HepG2 (cell line): Measurements from ENCODE around the gene RDH16. TPM values are rescaled to one million over a fixed set of nuclear protein-coding genes. Genes with fewer than 3 reads are reported as not detected.

Experiments used
- ARHGAP35 ChIP-seq: sonication (generic); formaldehyde crosslinking; IDR thresholded peaks from 2 replicates; pipeline ENCODE4 v1.9.0; 2022; ENCODE audit warnings: mild to moderate bottlenecking, inconsistent platforms, moderate library complexity, missing genetic modification reagents, borderline replicate concordance
- CCAR2 ChIP-seq: fragments of 200-400 bp; formaldehyde crosslinking; optimal IDR thresholded peaks from 2 replicates; pipeline ENCODE3; 2018; ENCODE audit warnings: low read depth, mild to moderate bottlenecking, low read length, moderate library complexity
- CENPT ChIP-seq: sonication (generic); formaldehyde crosslinking; IDR thresholded peaks from 2 replicates; pipeline ENCODE4 v1.8.0; 2022; ENCODE audit warnings: low read depth, mild to moderate bottlenecking, moderate library complexity, missing genetic modification reagents
- CTCF ChIP-seq: sonication (generic); formaldehyde crosslinking; IDR thresholded peaks from 2 replicates; pipeline ENCODE4 v1.5.0; 2020; ENCODE audit warnings: mild to moderate bottlenecking, missing genetic modification reagents, moderate library complexity
- DNMT3B ChIP-seq: conservative IDR thresholded peaks from 2 replicates; pipeline ENCODE4 v1.6.1; 2016; ENCODE audit warnings: missing biosample characterization, control low read depth
- FOXO1 ChIP-seq: sonication (generic); formaldehyde crosslinking; IDR thresholded peaks from 2 replicates; pipeline ENCODE4 v1.4.0; 2020; ENCODE audit warnings: missing genetic modification reagents
- HCFC1 ChIP-seq: fragments of 150-350 bp; IDR thresholded peaks from 2 replicates; pipeline ENCODE4 v1.6.1; 2014; ENCODE audit warnings: low read depth, low read length
- HDAC1 ChIP-seq: sonication (generic); formaldehyde crosslinking; IDR thresholded peaks from 2 replicates; pipeline ENCODE4 v1.5.1; 2020; ENCODE audit warnings: mild to moderate bottlenecking, missing genetic modification reagents
- HNF1A ChIP-seq, 2 experiments: sonication (generic) in 1 of 2; formaldehyde crosslinking in 1 of 2; IDR thresholded peaks; 2 replicates each; pipeline versions ENCODE4 v1.4.0 to v1.6.1; 2016 to 2020; ENCODE audit warnings: borderline replicate concordance in 1 of 2, low read depth in 1 of 2, mild to moderate bottlenecking in 1 of 2, missing genetic modification reagents in 1 of 2
- HNF4A ChIP-seq: sonication (generic); formaldehyde crosslinking; IDR thresholded peaks from 2 replicates; pipeline ENCODE4 v1.4.0; 2020; ENCODE audit warnings: missing genetic modification reagents
- KDM2A ChIP-seq: sonication (generic); formaldehyde crosslinking; IDR thresholded peaks from 2 replicates; pipeline ENCODE4 v1.4.0; 2020; ENCODE audit warnings: low read depth, missing genetic modification reagents, borderline replicate concordance
- LBX2 ChIP-seq: sonication (generic); formaldehyde crosslinking; IDR thresholded peaks from 2 replicates; pipeline ENCODE4 v1.5.0; 2020; ENCODE audit warnings: missing genetic modification reagents, mild to moderate bottlenecking, borderline replicate concordance
- NBN ChIP-seq: fragments of 450-650 bp; conservative IDR thresholded peaks from 2 replicates; pipeline ENCODE4 v1.6.1; 2017
- NKX3-1 ChIP-seq: sonication (generic); formaldehyde crosslinking; IDR thresholded peaks from 2 replicates; pipeline ENCODE4 v1.5.0; 2020; ENCODE audit warnings: missing genetic modification reagents
- RFXAP ChIP-seq: sonication (generic); formaldehyde crosslinking; IDR thresholded peaks from 2 replicates; pipeline ENCODE4 v1.4.0; 2020; ENCODE audit warnings: missing genetic modification reagents, borderline replicate concordance
- SP4 ChIP-seq: sonication (generic); formaldehyde crosslinking; IDR thresholded peaks from 2 replicates; pipeline ENCODE4 v1.8.1; 2023; ENCODE audit warnings: mild to moderate bottlenecking, missing genetic modification reagents
- STAG1 ChIP-seq: sonication (generic); formaldehyde crosslinking; IDR thresholded peaks from 2 replicates; pipeline ENCODE4 v1.4.0; 2020; ENCODE audit warnings: missing genetic modification reagents
- TBX3 ChIP-seq: fragments of 450-650 bp; IDR thresholded peaks from 2 replicates; pipeline ENCODE4 v1.6.1; 2017; ENCODE audit warnings: antibody characterized with exemption, mild to moderate bottlenecking, inconsistent platforms, borderline replicate concordance
- ZBTB21 ChIP-seq: sonication (generic); formaldehyde crosslinking; IDR thresholded peaks from 2 replicates; pipeline ENCODE4 v1.4.0; 2020; ENCODE audit warnings: missing genetic modification reagents
- ZBTB7B ChIP-seq: sonication (generic); formaldehyde crosslinking; IDR thresholded peaks from 2 replicates; pipeline ENCODE4 v1.4.0; 2020; ENCODE audit warnings: missing genetic modification reagents
- ZMYM3 ChIP-seq: sonication (generic); formaldehyde crosslinking; IDR thresholded peaks from 2 replicates; pipeline ENCODE4 v1.5.1; 2020; ENCODE audit warnings: mild to moderate bottlenecking, missing genetic modification reagents
- ZNF136 ChIP-seq: sonication (generic); formaldehyde crosslinking; IDR thresholded peaks from 2 replicates; pipeline ENCODE4 v1.8.1; 2022; ENCODE audit warnings: low read depth, mild to moderate bottlenecking, moderate library complexity, missing genetic modification reagents
- ZNF230 ChIP-seq: sonication (generic); formaldehyde crosslinking; IDR thresholded peaks from 2 replicates; pipeline ENCODE4 v1.4.0; 2020; ENCODE audit warnings: mild to moderate bottlenecking, missing genetic modification reagents
- ZNF44 ChIP-seq: sonication (generic); formaldehyde crosslinking; IDR thresholded peaks from 2 replicates; pipeline ENCODE4 v1.5.1; 2020; ENCODE audit warnings: mild to moderate bottlenecking, missing genetic modification reagents
- ZNF614 ChIP-seq: IDR thresholded peaks from 2 replicates; pipeline ENCODE4 v1.6.1; 2018; ENCODE audit warnings: missing biosample characterization, missing genetic modification reagents, inconsistent platforms, borderline replicate concordance
- ZNF788 ChIP-seq: sonication (generic); formaldehyde crosslinking; IDR thresholded peaks from 2 replicates; pipeline ENCODE4 v1.5.0; 2020; ENCODE audit warnings: mild to moderate bottlenecking, missing genetic modification reagents, borderline replicate concordance
- ZSCAN22 ChIP-seq: sonication (generic); formaldehyde crosslinking; IDR thresholded peaks from 2 replicates; pipeline ENCODE4 v1.4.0; 2020; ENCODE audit warnings: mild to moderate bottlenecking, missing genetic modification reagents
- polyA plus RNA-seq, 8 experiments: library from polyadenylated mRNA; depleted of rRNA in 3 of 8; stranded (reverse) in 7 of 8; unstranded in 1 of 8; fragments of >200 nt; fragmentation: Illumina TruSeq in 4 of 8; extraction: Trizol in 4 of 8; gene quantifications; 2 replicates each; pipeline versions ENCODE4 v1.2.1 to v1.2.3, GENCODE V29; 2011 to 2016; ENCODE audit warnings: low read depth in 4 of 8, missing spikeins in 1 of 8, mixed read lengths in 1 of 8; ENCODE audit not compliant: insufficient read depth in 1 of 8
- total RNA-seq, 5 experiments: library from RNA; depleted of rRNA; stranded (reverse); fragments of >200 nt; fragmentation: Illumina TruSeq; extraction: Trizol; gene quantifications; 2 replicates each; pipeline ENCODE4 v1.2.3, GENCODE V29; 2016; ENCODE audit warnings: low read depth in 1 of 5

The RDH16 gene
- total and polyA plus RNA-seq, 2 of the 13 experiments (the other 11 are each of a cell fraction or from before 2014, with no cell fraction given), result 0.05 to 0.13 TPM

GRCh38 chr12:57001448-57001906 is 44.1 kb upstream of the RDH16 start (continued):
- peak; percentile 88 for TF ChIP-seq FOXO1 (CRISPR knock-in tag)
- TF ChIP-seq KDM2A (CRISPR knock-in tag), result peak; percentile 58; the same call in 1 of the 2 replicates
- TF ChIP-seq ZBTB21 (CRISPR knock-in tag), result no peak
- no peak for TF ChIP-seq ARHGAP35 (CRISPR knock-in tag)
- TF ChIP-seq CTCF (CRISPR knock-in tag), result peak; percentile 96
- TF ChIP-seq ZMYM3 (CRISPR knock-in tag), result peak; percentile 86
- TF ChIP-seq HNF1A (IDR thresholded peaks at IDR 0.05; ENCODE audit: low read depth), result no peak
- no peak for TF ChIP-seq HNF1A (CRISPR knock-in tag; IDR thresholded peaks at IDR 0.05; ENCODE audit: borderline replicate concordance)
- no peak for TF ChIP-seq TBX3
- TF ChIP-seq ZNF230 (CRISPR knock-in tag), result no peak
- peak; percentile 68; the same call in 1 of the 2 replicates for TF ChIP-seq HNF4A
- TF ChIP-seq DNMT3B (CRISPR knock-in tag), result no peak
- TF ChIP-seq NKX3-1, result no peak
- TF ChIP-seq SP4 (CRISPR knock-in tag), result no peak
- TF ChIP-seq HDAC1 (CRISPR knock-in tag), result peak; percentile 89
- TF ChIP-seq RFXAP, result no peak
- TF ChIP-seq ZSCAN22 (CRISPR knock-in tag), result no peak
- no peak for TF ChIP-seq NBN
- no peak for TF ChIP-seq CENPT (CRISPR knock-in tag)
- TF ChIP-seq LBX2 (CRISPR knock-in tag), result no peak
- no peak for TF ChIP-seq ZNF136 (CRISPR knock-in tag)
- 0 out of 2 replicates have a peak, but pooled peaks have one; percentile 33 for TF ChIP-seq ZNF44
- TF ChIP-seq ZBTB7B (CRISPR knock-in tag), result no peak
- no peak for TF ChIP-seq HCFC1
- TF ChIP-seq ZNF788 (CRISPR knock-in tag), result peak; percentile 57; the same call in 1 of the 2 replicates
- peak; percentile 56; the same call in 1 of the 2 replicates for TF ChIP-seq ZNF614 (CRISPR knock-in tag)
- peak; percentile 84 for TF ChIP-seq STAG1
- TF ChIP-seq CCAR2, result no peak
